KOPT-K1 (cell line): Measurements from ENCODE around the gene SNAI3.

Experiments
- H3K27ac ChIP-seq: fragments of 200-600 bp; sonication (generic); 2 replicates; pipeline ENCODE4 v1.5.1; 2016; ENCODE audit warnings: antibody characterized with exemption, mild to moderate bottlenecking, low read depth, low read length; ENCODE audit not compliant: poor library complexity, severe bottlenecking
- H3K36me3 ChIP-seq: fragments of 200-600 bp; sonication (generic); 2 replicates; pipeline ENCODE4 v1.5.1; 2017; ENCODE audit warnings: antibody characterized with exemption, mild to moderate bottlenecking, low read length, moderate library complexity; ENCODE audit not compliant: insufficient read depth
- H3K9me3 ChIP-seq: fragments of 200-600 bp; sonication (generic); 2 replicates; pipeline ENCODE4 v1.5.1; 2017; ENCODE audit warnings: antibody characterized with exemption, low read length, mild to moderate bottlenecking; ENCODE audit not compliant: insufficient read depth, poor library complexity, severe bottlenecking

SNAI3 gene

DNA sequence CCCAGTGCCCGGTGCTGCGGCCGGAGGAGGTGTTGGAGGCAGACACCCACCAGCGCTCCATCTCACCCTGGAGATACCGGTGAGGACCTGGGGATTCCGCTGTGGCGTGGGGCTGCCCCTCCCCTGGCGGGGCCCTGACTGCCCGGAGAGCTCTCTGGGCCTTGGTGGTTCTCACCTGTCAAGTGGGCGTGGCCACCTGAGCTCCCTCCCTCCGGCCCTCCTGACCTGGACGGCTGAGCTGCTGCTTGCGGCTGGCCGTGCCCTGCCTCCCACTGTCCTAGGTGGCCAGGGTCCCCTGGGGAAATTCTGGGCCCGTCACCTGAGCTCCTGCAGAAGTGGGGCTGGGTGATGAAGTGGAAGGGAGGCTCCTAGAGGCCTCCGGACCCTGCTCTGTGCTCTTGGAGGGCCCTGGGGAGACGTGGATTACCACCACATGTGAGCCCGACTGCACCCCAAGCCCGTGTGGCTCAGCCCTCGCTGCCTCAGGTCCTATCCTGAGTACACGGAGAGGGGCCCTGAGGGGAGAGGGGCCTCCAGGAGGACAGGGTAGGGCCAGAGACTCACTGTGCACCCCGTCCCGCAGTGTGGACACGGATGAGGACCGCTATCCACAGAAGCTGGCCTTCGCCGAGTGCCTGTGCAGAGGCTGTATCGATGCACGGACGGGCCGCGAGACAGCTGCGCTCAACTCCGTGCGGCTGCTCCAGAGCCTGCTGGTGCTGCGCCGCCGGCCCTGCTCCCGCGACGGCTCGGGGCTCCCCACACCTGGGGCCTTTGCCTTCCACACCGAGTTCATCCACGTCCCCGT is 46.9 kb downstream of the SNAI3 start:
- Histone ChIP-seq H3K36me3 (peaks cover 11% of the 10 kb centered on the region; the same call in 1 of the 2 replicates), H3K27ac (no peak overlapping the region), H3K9me3 (no peaks in the 10 kb centered on the region)

DNA sequence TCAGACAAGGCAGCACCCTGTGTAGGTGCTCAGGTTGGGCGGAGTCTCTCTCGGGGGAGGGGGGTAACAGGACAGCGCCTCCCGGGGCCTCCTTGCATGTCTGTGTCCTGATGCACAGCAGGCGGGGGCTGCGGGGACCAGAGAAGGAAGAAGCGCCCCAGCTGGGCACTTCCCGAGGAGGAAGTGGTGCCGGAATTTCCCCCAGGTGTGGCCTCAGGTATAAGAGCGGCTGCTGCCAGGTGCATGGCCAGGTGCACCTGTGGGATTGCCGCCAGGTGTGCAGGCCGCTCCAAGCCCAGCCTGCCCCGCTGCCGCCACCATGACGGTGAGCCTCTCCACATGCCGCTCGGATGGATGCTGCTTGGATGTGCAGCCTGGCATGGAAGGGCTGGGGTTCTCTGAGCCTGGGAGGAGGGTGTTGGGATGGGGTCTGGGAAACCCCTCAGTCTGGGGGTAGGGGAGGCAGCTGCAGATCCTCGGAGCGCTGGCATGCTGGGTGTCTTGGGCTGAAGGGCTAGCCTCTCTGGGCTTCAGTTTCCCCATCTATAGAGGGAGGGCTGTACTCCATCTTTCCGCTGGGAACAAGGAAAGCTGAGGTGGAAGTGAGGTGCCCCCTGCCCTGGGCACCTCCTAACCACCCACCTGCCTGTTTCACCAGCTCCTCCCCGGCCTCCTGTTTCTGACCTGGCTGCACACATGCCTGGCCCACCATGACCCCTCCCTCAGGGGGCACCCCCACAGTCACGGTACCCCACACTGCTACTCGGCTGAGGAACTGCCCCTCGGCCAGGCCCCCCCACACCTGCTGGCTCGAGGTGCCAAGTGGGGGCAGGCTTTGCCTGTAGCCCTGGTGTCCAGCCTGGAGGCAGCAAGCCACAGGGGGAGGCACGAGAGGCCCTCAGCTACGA is 47.7 kb downstream of the SNAI3 start, which contains the start of gene IL17C:
Gene IL17C (plus strand): TSS at position 250 of the 908 bp plus-strand sequence. CDS start 70 bp downstream, at position 320.
- Histone ChIP-seq H3K36me3 (peaks cover 16% of the 10 kb centered on the region; the same call in 1 of the 2 replicates), H3K27ac (no peak within 1 kb of the TSS), H3K9me3 (no peaks in the 10 kb centered on the region)

DNA sequence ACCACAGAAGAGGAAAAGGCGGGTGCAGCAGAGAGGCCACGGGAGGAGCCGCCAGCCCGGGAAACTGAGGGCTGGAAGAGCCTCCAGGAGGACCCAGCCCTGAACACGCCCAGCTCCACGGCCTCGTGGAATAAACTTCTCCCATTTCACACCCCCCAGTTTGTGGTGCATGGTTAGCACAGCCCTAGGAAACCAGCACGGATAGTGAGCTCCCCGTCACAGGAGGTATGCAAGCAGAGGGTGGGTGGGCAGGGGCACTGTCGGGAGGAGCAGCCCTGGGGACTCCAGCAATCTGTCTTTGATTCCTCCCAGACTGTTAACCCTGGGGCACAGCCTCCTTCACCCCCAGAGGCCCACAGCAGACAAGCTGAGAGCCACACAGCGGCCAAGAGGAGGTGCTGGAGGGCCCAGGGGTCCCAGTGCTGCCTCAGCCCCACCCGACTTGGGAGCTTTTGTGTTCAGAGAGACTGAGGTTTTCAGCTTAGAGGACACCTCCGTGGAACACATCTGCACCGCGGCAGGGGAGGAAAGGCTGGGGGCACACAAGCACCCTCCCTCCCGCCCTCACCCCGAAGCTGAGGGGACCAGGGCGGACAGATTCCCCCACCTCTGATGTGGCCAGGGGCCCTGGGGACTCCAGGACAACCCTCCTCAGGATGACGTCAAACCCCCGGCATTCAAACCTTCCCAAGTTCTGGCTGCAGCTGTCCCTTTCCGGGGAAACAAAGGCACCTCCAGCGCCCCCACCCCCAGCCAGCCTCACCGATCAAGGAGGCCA is 49.6 kb downstream of the SNAI3 start:
- peaks cover 23% of the 10 kb centered on the region for H3K36me3 ChIP-seq
- no peak overlapping the region for H3K27ac ChIP-seq
- H3K9me3 ChIP-seq = no peaks in the 10 kb centered on the region

DNA sequence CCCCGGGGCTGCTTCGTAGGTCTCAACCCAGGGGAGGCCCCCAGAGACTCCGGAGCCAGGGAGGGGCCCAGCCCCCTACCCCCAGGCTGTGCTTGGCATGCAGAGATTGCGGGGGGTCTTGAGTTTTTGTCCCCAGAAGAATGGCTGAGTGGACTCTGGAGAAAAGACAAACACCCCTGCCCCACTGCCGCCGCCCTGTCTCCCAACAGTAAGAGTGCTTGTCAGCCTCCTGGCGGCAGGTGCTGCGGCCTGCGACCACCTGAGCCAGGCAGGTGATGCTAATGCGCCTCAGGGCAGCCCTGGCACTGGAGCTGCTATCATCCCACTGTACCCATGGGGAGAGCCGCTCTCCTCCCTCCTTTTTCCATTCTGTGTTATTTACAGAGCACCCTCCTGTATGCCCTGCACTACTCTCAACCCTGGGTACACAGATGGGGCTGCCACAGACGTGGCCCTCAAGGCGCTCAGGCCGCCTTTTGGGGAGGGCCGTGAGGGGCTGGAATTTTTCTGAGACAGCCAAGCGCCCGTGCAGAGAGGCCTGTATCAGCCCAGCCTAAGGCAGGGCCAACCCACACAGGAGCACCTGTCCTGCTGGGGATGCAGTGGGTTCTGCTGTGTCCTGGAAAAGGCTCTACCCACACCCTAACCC is 50.5 kb downstream of the SNAI3 start:
- Histone ChIP-seq H3K9me3 (no peaks in the 10 kb centered on the region), H3K27ac (no peak overlapping the region), H3K36me3 (peaks cover 32% of the 10 kb centered on the region)

DNA sequence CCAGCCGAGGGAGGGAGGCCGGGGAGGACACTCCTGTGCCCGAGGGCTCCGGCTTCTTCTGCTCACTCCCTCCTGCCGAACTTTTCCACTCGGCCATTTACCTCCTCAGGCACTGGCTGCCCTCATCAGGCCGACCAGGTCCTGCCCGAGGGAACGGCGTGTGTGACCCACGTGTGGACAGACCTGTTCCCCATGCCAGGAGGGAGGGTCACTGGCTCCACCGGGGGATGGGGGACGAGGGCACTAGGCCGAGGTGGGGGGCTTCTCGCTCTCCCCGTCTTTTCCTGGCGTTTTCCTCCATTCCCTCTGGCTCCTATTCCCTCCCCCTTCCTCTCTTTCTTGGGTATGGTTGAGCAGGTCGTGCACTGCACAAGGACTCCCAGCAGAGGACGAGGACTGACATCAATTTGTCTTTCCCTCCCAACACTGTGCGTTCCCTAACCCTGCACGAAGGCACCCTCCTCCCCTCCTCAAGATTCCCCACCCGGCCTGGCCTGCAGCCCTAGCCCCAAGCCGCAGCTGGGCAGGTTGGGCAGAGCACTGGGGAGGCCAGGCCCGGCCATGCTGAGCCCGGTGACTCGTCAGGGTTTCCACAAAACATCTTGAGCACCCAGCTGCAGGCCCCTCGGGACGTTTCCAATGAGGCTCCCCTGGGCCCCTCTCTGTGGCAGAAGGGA is 51.2 kb downstream of the SNAI3 start:
- Histone ChIP-seq H3K36me3 (peaks cover 38% of the 10 kb centered on the region), H3K9me3 (no peaks in the 10 kb centered on the region), H3K27ac (no peak overlapping the region)

DNA sequence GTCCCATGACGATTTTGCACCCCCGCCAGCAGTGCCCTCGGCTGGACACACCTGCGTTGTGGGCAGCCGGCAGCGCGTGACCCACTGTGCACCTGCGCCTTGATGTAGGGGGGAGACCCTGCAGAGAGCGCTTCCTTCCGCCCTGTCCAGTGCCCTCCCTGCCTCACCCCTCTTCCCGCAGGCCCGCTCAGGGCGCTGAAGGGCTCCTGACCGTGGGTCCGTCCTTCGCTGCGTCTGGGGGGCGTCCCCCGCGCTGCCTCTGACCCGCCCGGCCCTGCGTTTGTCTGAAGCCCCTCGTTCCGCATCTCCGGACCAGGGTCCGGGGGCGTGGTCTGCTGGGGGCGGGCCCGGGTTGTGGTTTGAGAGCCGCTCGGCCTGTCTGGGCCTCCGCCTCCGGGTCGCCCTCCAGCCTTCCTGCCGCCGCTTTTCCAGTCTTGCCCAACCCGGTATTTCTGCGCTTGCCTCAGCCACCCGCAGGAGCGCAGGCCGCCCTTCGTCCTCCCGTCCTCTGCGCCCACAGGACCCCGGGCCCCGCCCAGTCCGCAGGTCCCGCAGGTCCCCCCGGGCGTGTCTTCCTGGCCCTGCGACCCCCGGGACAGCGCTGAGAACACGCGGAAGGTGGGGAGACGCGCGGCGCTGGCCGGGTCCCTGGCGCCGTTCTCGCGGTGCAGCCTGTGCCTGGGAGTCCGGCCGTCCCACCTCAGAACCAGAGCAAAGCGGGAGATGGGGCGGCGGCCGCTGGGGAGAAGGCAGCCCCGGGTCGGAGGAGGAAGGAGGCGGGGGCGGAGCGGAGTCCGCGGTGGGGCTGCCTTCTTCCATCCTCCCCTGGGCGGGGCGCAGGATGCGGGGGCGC is 51.9 kb downstream of the SNAI3 start:
- peaks cover 46% of the 10 kb centered on the region for H3K36me3 ChIP-seq
- H3K27ac ChIP-seq = no peak overlapping the region
- no peaks in the 10 kb centered on the region for H3K9me3 ChIP-seq

DNA sequence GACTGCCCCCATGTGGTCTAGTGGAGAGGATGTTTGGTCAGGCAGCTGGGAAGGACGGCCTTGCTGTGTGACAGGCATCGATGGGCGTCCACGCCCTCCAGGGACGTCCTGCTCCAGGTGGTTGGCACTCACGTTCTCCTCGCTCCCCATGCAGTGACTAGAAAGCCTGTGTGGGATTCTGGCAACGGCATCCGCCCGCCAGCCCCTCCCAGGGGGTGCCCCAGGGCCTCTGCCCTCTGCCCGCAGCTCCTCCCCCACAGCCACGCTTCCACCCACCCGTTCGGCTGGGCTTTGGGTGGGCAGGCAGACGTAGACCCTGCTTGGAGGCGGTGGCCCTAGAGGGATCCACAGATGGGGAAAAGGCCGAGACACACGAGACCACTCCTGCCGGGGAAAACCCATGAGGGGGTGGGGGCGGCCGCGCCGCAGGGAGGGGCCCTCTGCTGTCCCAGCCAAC is 52.6 kb downstream of the SNAI3 start:
- Histone ChIP-seq H3K9me3 (no peaks in the 10 kb centered on the region), H3K36me3 (peaks cover 52% of the 10 kb centered on the region), H3K27ac (no peak overlapping the region)

DNA sequence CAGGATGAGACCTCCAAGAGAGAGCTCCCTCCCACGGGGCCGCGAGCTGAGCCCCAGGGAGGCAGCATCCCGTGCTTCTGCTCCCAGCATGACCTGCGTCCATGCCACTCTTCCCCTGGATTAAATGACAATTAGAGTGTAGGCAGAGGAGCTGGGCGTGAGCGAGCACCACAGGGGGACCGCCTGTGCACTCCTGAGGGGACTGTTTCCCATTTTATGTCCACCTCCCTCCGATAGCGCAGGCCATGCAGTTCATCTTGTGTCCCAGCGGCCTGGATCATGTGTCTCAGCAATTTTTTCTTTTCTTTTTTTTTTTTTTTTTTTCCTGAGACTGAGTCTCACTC is 53.7 kb downstream of the SNAI3 start:
- no peaks in the 10 kb centered on the region for H3K9me3 ChIP-seq
- peaks cover 63% of the 10 kb centered on the region for H3K36me3 ChIP-seq
- no peak overlapping the region for H3K27ac ChIP-seq

DNA sequence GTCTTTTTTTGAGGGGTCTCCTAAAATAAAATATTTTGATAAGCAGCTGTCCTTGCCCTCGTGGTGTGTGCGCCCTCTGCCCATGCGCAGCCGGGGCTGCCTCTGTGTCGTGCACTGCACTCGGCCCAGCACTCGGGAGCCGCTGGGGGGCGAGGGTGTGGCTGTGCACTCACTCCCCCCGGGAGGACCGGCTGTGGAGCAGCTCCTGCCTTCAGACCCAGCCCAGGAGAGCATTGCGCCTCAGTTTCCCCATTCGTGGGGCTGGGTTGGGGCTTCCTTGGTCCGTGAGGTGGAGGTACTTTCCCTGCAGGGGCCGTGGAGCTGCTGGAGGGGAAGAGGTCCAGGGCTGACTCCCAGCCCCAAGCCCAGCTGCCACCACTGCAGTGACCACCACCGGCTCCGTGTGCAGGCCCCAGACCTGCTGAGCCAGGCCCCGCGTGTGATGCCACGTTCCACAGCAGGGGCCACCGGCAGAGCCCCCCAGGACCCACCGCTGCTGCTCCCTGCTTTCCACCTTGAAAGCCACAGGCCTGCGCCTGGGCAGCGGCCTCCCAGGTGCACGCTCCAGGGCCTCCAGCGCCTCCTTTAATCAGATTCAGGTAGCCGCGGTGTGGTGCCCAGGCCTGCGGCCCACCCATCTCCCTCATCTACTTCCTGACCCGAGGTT is 54.3 kb downstream of the SNAI3 start:
- Histone ChIP-seq H3K9me3 (no peaks in the 10 kb centered on the region), H3K27ac (no peak overlapping the region), H3K36me3 (peaks cover 68% of the 10 kb centered on the region)

DNA sequence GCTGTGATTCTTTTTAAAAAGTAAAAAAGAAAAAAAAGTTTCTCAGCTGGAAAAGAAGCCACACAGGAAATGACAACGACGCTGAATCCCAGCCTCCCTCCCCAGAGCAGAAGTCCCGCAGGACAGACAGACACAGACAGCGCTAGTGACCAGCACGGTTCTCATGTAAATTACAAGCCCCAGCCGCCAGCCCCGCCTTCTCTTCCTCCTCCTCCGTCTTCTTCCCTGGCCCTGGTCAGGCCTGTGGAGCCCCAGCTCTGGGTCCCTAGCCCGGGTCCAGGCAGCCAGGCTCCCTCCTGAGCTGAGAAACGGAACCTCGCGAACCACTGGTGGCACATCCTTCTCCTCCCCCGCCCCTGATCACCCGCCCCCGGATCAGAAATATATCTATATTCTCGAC is 54.9 kb downstream of the SNAI3 start:
- Histone ChIP-seq H3K27ac (no peak overlapping the region), H3K36me3 (peaks cover 75% of the 10 kb centered on the region), H3K9me3 (no peaks in the 10 kb centered on the region)

DNA sequence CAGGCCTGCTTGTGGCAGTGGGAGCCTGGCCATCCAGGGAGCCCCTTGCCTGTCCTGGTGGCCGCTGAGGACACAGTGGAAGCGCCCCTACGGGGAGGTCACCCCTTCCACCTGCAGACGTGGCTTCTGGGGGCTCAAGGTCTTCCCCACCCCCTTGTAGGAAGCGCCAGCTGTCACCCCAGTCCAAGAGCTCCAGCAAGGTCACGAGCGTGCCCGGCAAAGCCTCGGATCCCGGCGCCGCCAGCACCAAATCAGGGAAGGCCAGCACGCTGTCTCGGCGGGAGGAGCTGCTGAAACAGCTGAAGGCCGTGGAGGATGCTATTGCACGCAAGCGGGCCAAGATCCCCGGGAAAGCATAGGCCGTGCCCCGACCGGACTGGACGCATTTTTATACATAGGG is 55.4 kb downstream of the SNAI3 start:
- H3K36me3 ChIP-seq = peaks cover 79% of the 10 kb centered on the region
- no peaks in the 10 kb centered on the region for H3K9me3 ChIP-seq
- H3K27ac ChIP-seq = no peak overlapping the region

DNA sequence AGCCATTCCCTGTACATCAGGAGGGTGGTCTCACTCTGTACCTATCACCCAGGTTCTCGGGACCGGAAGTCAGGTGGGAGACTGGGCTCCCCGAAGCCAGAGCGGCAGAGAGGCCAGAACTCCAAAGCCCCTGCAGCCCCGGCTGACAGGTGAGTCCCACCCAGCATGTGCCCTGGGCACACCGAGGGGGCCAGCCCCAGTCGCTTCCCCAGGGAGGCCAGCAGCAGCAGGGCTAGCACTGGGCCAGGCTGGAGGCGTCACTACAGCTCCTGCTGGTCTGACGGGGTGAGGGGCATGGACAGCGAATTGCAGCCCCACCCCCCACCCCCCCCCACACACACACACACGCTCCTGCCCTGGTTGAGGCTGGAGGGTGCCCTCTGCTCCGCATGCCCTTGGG is 55.9 kb downstream of the SNAI3 start:
- no peaks in the 10 kb centered on the region for H3K9me3 ChIP-seq
- H3K36me3 ChIP-seq = peaks cover 84% of the 10 kb centered on the region
- H3K27ac ChIP-seq = no peak overlapping the region

DNA sequence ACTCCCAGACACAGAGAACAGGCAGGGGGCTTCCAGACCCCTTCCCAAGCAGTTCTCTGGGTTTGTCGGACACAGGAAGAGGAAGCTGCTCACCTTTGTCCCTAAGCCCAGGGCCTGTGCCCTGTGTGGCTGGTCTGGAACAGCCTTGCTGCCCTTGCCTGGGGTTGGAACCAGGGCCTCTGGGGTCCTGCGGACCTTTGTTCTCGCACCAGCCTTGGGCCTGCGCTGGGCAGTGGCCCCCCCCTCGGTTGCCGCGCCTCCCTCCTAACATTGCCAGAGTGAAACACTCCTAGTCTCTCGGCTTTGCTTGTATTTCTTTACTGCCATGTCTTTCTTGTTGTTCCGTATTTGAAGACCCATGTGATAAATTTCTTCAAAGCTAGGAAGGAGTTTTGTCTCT is 56.5 kb downstream of the SNAI3 start:
- Histone ChIP-seq H3K36me3 (peaks cover 90% of the 10 kb centered on the region), H3K9me3 (no peaks in the 10 kb centered on the region), H3K27ac (no peak overlapping the region)
